GM12878 (cell line): Measurements from ENCODE around the gene SPRTN. TPM values are rescaled to one million over a fixed set of nuclear protein-coding genes. Genes with fewer than 3 reads are reported as not detected.

Source experiments
- ATAC-seq: fragments of 200-7000 bp; cut with Tn5 transposase; 3 replicates; pipeline ENCODE4 v1.9.1; 2020; ENCODE audit warnings: mild to moderate bottlenecking, moderate library complexity
- BruUV-seq: library from RNA; stranded (reverse); fragments of 400-500 nt; replicated peaks from 2 replicates; lab custom pipeline; 2021; lab: Mats Ljungman, UMichigan
- CTCF ChIA-PET: fragments of 300-600 bp; sonication (Branson Sonifier 250); formaldehyde crosslinking; extraction: SDS; loops from one replicate; lab custom pipeline; 2021; ENCODE audit warnings: inconsistent platforms; lab: Yijun Ruan, JAX
- POLR2A ChIA-PET: fragments of 350-600 bp; formaldehyde crosslinking; extraction: SDS; loops from one replicate; lab custom pipeline; 2021; ENCODE audit warnings: inconsistent platforms; lab: Charles Lee
- RAD21 ChIA-PET: fragments of 300-600 bp; sonication (Branson Sonifier 250); formaldehyde crosslinking; loops from one replicate; lab custom pipeline; 2023; ENCODE audit warnings: antibody characterized with exemption; ENCODE audit not compliant: unreplicated experiment; lab: Charles Lee
- SMC1A ChIA-PET: fragments of 300-600 bp; sonication (Branson Sonifier 250); formaldehyde crosslinking; loops from one replicate; lab custom pipeline; 2023; ENCODE audit not compliant: unreplicated experiment, uncharacterized antibody; lab: Charles Lee
- DNase-seq: peaks from one replicate; pipeline ENCODE4 v3.0.0-alpha.2; 2011; ENCODE audit warnings: low read depth, low spot score
- FAIRE-seq: peaks from 3 replicates; lab custom pipeline; 2011; peaks lifted over from hg19 to GRCh38; lab: Jason Lieb, UNC
- H2AFZ ChIP-seq: 2 replicates; pipeline ENCODE4 v1.6.0; 2011; ENCODE audit warnings: low read depth, low read length, control low read depth; ENCODE audit not compliant: control insufficient read depth
- H3K27ac ChIP-seq: 2 replicates; pipeline ENCODE4 v1.5.1; 2011; ENCODE audit warnings: control low read depth; ENCODE audit not compliant: control insufficient read depth, insufficient read depth
- H3K27me3 ChIP-seq, 2 experiments: replicated peaks in 1 of 2; 2 replicates each; pipeline versions ENCODE4 v1.6.0 to v1.6.1; 2011; ENCODE audit warnings: low read length in 1 of 2; ENCODE audit not compliant: control insufficient read depth in 2 of 2, insufficient read depth in 2 of 2
- H3K36me3 ChIP-seq, 2 experiments: 2 replicates each; pipeline ENCODE4 v1.5.1; 2011; ENCODE audit warnings: low read length in 1 of 2; ENCODE audit not compliant: control insufficient read depth in 2 of 2, insufficient read depth in 2 of 2
- H3K4me1 ChIP-seq: 2 replicates; pipeline ENCODE4 v1.6.1; 2011; ENCODE audit warnings: mild to moderate bottlenecking, low read length, moderate library complexity, mixed read lengths; ENCODE audit not compliant: control insufficient read depth, insufficient read depth
- H3K4me2 ChIP-seq: 2 replicates; pipeline ENCODE4 v1.6.0; 2011; ENCODE audit warnings: control low read depth; ENCODE audit not compliant: control insufficient read depth, insufficient read depth
- H3K4me3 ChIP-seq: fragments of 200-600 bp; sonication (generic); 2 replicates; pipeline ENCODE4 v1.5.1; 2016
- H3K79me2 ChIP-seq: 2 replicates; pipeline ENCODE4 v1.6.0; 2011; ENCODE audit warnings: low read length; ENCODE audit not compliant: control insufficient read depth, insufficient read depth
- H3K9ac ChIP-seq: 2 replicates; pipeline ENCODE4 v1.8.0; 2011; ENCODE audit warnings: low read length, control low read depth, mixed read lengths; ENCODE audit not compliant: control insufficient read depth, insufficient read depth
- H3K9me3 ChIP-seq: replicated peaks from 3 replicates; pipeline ENCODE4 v1.5.1; 2011; ENCODE audit warnings: mild to moderate bottlenecking, low read length; ENCODE audit not compliant: control insufficient read depth, insufficient read depth
- H4K20me1 ChIP-seq: 2 replicates; pipeline ENCODE4 v1.6.0; 2011; ENCODE audit not compliant: control insufficient read depth, insufficient read depth
- ATF3 ChIP-seq: IDR thresholded peaks from 2 replicates; pipeline ENCODE4 v1.6.1; 2011; ENCODE audit warnings: low read depth, mild to moderate bottlenecking, low read length, moderate library complexity, borderline replicate concordance; ENCODE audit errors: extremely low read depth
- CREB1 ChIP-seq: IDR thresholded peaks from 2 replicates; pipeline ENCODE4 v1.6.1; 2012; ENCODE audit warnings: low read depth, mild to moderate bottlenecking, inconsistent platforms
- POLR2AphosphoS2 ChIP-seq: IDR thresholded peaks from 2 replicates; pipeline ENCODE4 v1.6.1; 2011; ENCODE audit warnings: low read depth, mild to moderate bottlenecking, low read length, improper control_type of control experiment, moderate library complexity
- RELB ChIP-seq: fragments of 450-650 bp; IDR thresholded peaks from 2 replicates; pipeline ENCODE4 v1.6.1; 2017; ENCODE audit warnings: low read depth, mild to moderate bottlenecking, moderate library complexity
- ZBED1 ChIP-seq: IDR thresholded peaks from 2 replicates; pipeline ENCODE4 v1.6.1; 2016; ENCODE audit warnings: borderline replicate concordance
- WGBS: methylation state at CpG from one replicate; pipeline ENCODE4 v1.1.6; 2016; ENCODE audit warnings: low lambda C conversion rate; ENCODE audit not compliant: insufficient replicate concordance, insufficient coverage; ENCODE audit errors: missing lambda C conversion rate; 5-methylcytosine and 5-hydroxymethylcytosine counted together
- in situ Hi-C: fragments of 300-500 bp; cut with MboI; formaldehyde crosslinking; loops from 9 replicates; pipeline ENCODE4 v1.14.3; 2018; ENCODE audit warnings: mixed read lengths
- intact Hi-C: fragments of 100-400 bp; cut with micrococcal nuclease; formaldehyde crosslinking; loops from one replicate; pipeline ENCODE4 v1.14.2; 2022; ENCODE audit not compliant: unreplicated experiment
- polyA plus RNA-seq, 11 experiments: library from polyadenylated mRNA; depleted of rRNA in 4 of 11; unstranded in 6 of 11; stranded (reverse) in 5 of 11; fragments of >200 nt; fragmentation: Nextera tagmentation in 4 of 11; fragmentation: Illumina TruSeq in 1 of 11; extraction: Ambion mirVana in 4 of 11; extraction: Trizol in 1 of 11; gene quantifications; 1 replicate in 1 of 11; 2 replicates in 10 of 11; pipeline versions ENCODE4 v1.2.1 to v1.2.3, GENCODE V29; 2011 to 2016; ENCODE audit warnings: inconsistent platforms in 2 of 11, missing spikeins in 2 of 11, low read depth in 1 of 11
- total RNA-seq, 4 experiments: library from RNA; depleted of rRNA in 3 of 4; stranded (reverse); fragments of >200 nt in 3 of 4; fragmentation: Illumina TruSeq in 1 of 4; extraction: Trizol in 1 of 4; gene quantifications; 2 replicates each; pipeline versions ENCODE4 v1.2.1 to v1.2.3, GENCODE V29; 2013 to 2021

SPRTN gene
- total and polyA plus RNA-seq, 10 of the 15 experiments (the other 5 are each of a cell fraction or from before 2014, with no cell fraction given), result 4.4 to 16.5 (median 12.1) TPM

- 68% methylated on average over 4 of the region's 4 CpGs for WGBS
- ChIA-PET SMC1A (interaction anchor here (1.9 kb wide), 1 partner anchor 10 kb away, joined by 9 read pairs; no protein-coding TSS in a partner anchor), CTCF (interaction anchor here (1.0 to 1.9 kb wide), 5 partner anchors 12 to 45 kb away, joined by 3 to 4 read pairs (median 4); no protein-coding TSS in a partner anchor), POLR2A (no interaction called here), RAD21 (no interaction called here)
- Histone ChIP-seq H3K9ac (no peak overlapping the region), H3K79me2 (peaks cover 30% of the 10 kb centered on the region), H3K9me3 (no peaks in the 10 kb centered on the region), H3K36me3 (peaks cover 0 to 3% of the 10 kb centered on the region in 2 experiments; a peak in 2 of 4 replicates), H3K27ac (no peak overlapping the region), H3K4me3 (no peak overlapping the region), H2AFZ (no peak overlapping the region), H3K27me3 (no peaks in the 10 kb centered on the region), H3K4me1 (peaks cover 10% of the 10 kb centered on the region; the same call in 1 of the 2 replicates), H4K20me1 (no peaks in the 10 kb centered on the region; the same call in 1 of the 2 replicates), H3K4me2 (no peak overlapping the region)
- TF ChIP-seq CREB1, result no peak
- no peak for TF ChIP-seq ZBED1
- no peak for TF ChIP-seq ATF3
- no peak for TF ChIP-seq POLR2AphosphoS2
- no peak for TF ChIP-seq RELB
- no peak for FAIRE-seq
- intact Hi-C loops, result no loop called here
- no peak for ATAC-seq
- in situ Hi-C loops, result no loop called here
- BruUV-seq, result no TSS peak
- DNase-seq, result no peak
Observed at GRCh38 chr1:231376101-231376500, 38.0 kb downstream of the SPRTN start.
